ENCODE results near the gene CYSLTR1.
"Not testable (repeated sequence)": the region's sequence is repeated elsewhere in the genome, so short reads cannot be mapped to it uniquely, and the experiment has no call there.

Gene CYSLTR1

GRCh38 chrX:78327370-78328086, at the start of gene CYSLTR1:
CYSLTR1 (minus strand) TSS chrX:78327611; CDS start chrX:78273746, 53,865 bp downstream.
- no peak for FAIRE-seq
- no peak for DNase-seq (ENCODE audit: low spot score)

DNA sequence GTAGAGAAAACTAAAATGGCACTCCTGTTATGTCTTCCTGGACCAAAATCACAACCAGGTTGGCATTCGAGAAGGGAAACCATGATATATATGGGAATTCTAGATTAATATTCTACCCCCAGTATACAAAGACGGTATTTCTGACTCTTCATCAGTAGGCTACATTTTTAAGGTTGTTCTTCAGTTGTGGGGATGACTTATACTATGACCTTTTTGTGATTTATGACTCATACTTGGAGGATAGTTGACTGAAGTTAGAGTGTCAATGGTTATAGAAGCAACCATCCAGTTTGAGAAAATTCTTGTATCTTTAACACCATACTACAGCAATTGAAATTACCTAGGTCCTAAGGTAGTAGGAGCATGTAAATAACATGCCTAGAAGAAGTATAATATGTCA, 49.8 kb upstream of the CYSLTR1 start:
- DNase-seq (ENCODE audit: low spot score) (no peak), FAIRE-seq (no peak)

- FAIRE-seq = no peak
- DNase-seq (ENCODE audit: low spot score) = no peak
These were observed 48.5 kb upstream of the CYSLTR1 start for GRCh38 chrX:78375894-78376293.

GRCh38 chrX:78366576-78366975, 39.2 kb upstream of the CYSLTR1 start:
- FAIRE-seq = no peak

DNA sequence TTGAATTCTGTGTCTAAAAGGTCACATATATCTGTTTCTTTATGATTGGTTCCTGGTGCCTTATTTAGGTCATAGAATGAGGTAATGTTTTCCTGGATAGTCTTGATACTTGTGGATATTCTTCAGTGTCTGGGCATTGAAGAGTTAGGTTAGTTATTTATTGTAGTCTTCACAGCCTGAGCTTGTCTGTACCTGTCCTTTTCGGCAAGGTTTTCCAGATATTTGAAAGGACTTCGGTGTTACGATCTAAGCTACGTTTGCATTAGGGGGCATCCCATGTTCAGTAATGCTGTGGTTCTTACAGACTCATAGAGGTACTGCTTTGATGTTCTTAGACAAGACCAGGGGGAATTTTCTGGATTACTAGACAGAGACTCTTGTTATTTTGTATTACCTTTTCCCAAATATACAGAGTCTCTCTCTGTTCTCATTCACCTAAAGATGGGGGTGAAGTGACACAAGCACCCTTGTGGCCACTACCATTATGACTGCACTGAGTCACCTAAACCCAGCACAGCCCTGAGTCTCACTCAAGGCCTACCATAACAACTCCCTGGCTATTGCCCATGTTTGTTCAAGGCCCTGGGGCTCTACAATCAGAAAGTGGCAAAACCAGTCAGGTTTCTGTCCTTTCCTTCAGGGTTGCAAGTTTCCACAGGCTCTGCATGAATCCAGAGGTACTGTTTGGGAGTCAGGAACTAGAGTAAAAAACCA, 30.1 kb upstream of the CYSLTR1 start:
- DNase-seq (ENCODE audit: low spot score) (no peak), FAIRE-seq (no peak)

More at GRCh38 chrX:78366576-78366975, 39.2 kb upstream of the CYSLTR1 start:
- DNase-seq (ENCODE audit: low spot score) = no peak

DNA sequence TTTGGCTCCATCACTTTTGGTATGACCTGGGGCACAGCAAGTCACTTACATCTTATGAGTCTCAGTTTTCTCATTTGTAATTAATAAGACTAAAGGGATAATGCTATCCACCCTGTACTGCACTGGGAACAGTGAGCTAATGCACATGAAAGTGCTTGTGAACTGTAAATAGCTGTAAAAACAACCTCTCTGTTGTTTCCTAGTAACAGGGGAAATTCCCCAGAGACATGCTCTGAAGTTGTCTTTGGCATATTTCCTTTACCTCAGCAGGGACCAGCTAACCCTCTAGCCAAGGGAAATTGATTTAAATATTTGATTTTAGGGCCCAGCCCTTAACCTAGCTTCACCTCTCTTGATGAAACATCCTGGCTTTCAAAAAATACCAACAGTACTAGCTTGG, 6.1 kb upstream of the CYSLTR1 start:
- FAIRE-seq (no peak), DNase-seq (ENCODE audit: low spot score) (no peak)

DNA sequence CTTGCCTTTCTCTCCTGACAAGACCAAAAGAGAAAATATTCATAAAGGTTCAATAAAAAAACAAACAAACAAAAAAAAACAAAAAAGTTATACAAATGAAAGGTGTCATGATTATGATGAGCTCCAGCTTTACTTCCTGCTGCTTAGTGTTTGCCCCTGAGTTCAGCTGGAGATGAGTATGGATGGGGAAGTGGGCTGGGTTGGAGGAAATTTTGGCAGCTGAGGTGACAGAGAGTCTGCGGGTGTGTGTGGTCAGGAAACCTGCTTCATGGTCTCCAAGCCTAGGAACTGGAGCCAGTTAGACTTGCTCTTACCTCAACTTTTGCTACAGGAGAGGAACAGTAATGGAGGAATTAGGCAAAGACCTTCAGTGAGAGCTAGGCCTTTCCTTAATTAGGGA, 4.3 kb upstream of the CYSLTR1 start:
- no peak for DNase-seq (ENCODE audit: low spot score)
- no peak for FAIRE-seq

- DNase-seq (ENCODE audit: low spot score) (no peak), FAIRE-seq (no peak)
These were observed 3.1 kb upstream of the CYSLTR1 start for GRCh38 chrX:78330540-78330939.

DNA sequence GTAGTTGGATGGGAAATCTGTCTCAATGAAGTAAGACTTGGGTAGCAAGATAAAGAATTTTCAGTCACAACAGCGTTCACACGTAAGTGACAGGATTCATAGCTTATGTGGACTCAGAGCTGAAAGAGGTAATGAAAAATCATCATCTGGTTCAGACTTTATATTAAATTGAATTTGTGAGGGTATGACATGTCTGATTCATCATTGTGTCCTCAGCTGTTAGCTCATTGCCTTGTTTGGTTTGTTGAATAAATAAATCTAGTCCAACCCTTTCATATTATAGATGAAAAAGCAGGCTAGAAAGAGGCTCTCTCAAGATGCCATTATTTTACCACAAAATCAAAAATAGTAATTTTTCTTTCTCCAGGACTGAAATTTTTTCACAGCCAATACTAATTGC, 2.7 kb upstream of the CYSLTR1 start:
- FAIRE-seq (no peak), DNase-seq (ENCODE audit: low spot score) (no peak)

GRCh38 chrX:78329486-78329885, 2.1 kb upstream of the CYSLTR1 start:
- no peak for FAIRE-seq
- no peak for DNase-seq (ENCODE audit: low spot score)

DNA sequence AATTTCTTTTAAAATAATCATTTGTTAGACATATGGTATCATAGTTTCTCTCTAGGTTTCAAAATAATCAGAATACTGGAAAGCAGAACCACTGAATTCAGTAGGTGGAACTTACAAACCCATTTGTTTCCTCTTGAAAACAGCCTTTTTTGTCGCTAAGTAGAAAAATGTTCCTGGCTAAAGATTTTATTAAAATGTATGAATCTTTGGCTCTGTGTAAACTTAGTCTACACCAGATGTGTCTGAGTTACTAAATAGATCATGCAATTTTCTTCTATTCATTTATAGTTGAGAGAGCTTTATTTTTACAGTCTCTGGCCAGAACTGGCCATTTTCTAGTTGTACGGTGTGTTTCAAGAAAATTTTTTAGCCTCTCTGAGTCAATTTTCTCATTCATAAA, 1.0 kb downstream of the CYSLTR1 start:
- FAIRE-seq = no peak

DNA sequence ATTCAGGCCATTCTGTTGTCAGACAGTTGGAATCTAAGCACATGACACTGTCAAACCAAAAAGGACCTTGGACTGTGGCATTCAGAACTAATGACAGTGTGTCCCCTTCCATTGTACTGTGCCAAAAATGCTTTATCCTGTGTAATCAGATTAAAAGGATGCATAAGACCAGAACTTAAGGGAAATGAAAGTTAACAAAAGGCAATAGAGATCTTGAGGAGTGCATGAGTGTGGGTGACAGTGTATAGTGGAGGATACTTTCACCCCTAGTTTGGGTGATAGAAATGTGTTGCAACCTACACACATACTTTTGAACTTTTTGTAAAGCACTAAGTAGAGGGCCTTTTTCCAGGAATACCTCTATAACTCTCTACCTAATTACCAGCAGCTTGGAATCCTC, 4.5 kb downstream of the CYSLTR1 start:
- DNase-seq (ENCODE audit: low spot score) (no peak), FAIRE-seq (no peak)

More for the DNA sequence above, 1.0 kb downstream of the CYSLTR1 start:
- DNase-seq (ENCODE audit: low spot score) = no peak

GRCh38 chrX:78321809-78322208, 5.6 kb downstream of the CYSLTR1 start:
- DNase-seq (ENCODE audit: low spot score) = no peak
- no peak for FAIRE-seq

- DNase-seq (ENCODE audit: low spot score) = no peak
- FAIRE-seq = no peak
These were observed 11.1 kb downstream of the CYSLTR1 start for GRCh38 chrX:78316265-78316664.

DNA sequence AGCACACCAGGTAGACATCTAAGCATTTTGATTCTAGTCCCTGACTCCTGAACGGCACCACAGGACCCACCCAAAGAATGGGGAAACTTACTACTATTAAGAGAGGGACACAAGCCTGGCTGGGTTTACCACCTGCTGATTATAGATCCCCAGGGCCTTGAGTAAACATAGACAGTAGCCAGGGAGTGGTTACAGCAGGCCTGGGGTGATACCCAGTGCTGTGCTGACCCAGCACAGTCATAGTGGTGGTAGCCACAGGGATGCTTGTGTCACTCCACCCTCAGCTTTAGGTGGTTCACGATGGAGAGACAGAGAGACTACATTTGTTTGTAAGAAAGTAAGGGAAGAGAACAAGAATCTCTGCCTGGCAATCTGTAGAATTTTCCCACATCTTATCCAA, 11.7 kb downstream of the CYSLTR1 start:
- DNase-seq (ENCODE audit: low spot score) (no peak), FAIRE-seq (no peak)

DNA sequence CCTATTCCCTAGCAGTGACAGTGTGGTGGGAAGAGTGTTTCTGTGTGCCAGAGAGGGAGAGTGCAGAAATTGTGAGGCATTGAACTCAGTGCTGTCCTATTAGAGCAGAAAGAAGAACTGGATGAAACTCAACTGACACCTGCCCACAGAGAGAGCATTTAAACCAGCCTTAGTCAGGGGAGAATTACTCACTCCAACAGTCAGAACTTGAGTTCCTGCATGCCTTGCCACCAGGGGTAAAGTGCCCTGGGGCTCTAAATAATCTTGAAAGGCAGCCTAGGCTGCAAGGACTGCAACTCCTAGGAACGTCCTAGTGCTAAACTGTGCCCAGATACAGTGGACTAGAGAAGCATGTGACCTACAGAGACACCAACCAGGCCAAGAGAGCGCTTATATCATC, 12.8 kb downstream of the CYSLTR1 start:
- FAIRE-seq = no peak
- DNase-seq (ENCODE audit: low spot score) = no peak

GRCh38 chrX:78313526-78313925, 13.9 kb downstream of the CYSLTR1 start:
- DNase-seq (ENCODE audit: low spot score) (no peak), FAIRE-seq (no peak)

GRCh38 chrX:78307665-78308064, 19.7 kb downstream of the CYSLTR1 start:
- FAIRE-seq = no peak

DNA sequence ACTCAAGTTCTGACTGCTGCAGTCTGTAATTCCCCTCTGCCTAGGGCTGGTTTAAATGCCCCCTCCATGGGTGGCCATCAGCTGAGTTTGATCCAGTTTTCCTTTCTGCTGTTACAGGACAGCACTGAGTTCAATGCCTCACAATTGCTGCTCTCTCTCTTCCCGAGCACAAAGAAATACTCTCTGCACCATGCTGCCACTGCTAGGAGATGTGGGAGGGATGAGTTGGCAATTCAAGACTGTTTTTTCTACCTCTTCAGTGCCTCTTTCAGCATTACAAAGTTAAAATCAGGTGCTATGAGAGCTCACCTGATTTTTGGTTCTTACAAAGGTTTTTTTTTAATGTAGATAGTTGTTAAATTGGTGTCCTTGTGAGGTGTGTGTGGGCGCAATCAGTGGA, 24.3 kb downstream of the CYSLTR1 start:
- no peak for FAIRE-seq
- no peak for DNase-seq (ENCODE audit: low spot score)

More at GRCh38 chrX:78307665-78308064, 19.7 kb downstream of the CYSLTR1 start:
- no peak for DNase-seq (ENCODE audit: low spot score)

DNA sequence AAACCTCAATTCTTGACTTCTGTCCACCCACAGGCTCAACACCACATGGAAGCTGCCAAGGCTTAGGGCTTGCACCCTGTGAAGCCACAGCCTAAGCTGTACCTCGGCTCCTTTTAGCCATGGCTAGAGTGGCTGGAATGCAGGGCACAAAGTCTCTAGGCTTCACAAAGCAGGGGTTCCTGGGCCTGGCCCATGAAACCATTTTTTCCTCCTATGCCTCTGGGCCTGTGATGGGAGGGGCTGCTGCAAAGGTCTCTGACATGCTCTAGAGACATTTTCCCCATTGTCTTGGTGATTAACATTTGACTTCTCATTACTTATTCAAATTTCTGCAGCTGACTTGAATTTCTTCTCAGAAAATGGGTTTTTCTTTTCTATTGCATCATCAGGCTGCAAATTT, 26.5 kb downstream of the CYSLTR1 start:
- not testable (repeated sequence) for FAIRE-seq; DNase-seq (ENCODE audit: low spot score)

- DNase-seq (ENCODE audit: low spot score) = no peak
- FAIRE-seq = no peak
These were observed 43.9 kb downstream of the CYSLTR1 start for GRCh38 chrX:78283511-78283910.

- FAIRE-seq (no peak), DNase-seq (ENCODE audit: low spot score) (no peak)
These were observed 90.3 kb downstream of the CYSLTR1 start for GRCh38 chrX:78237127-78237526.

GRCh38 chrX:78226047-78226446, 101.4 kb downstream of the CYSLTR1 start:
- FAIRE-seq; DNase-seq (ENCODE audit: low spot score): not testable (repeated sequence)
